Activated T-cell treated with anti-CD3 and anti-CD28 coated beads, Interleukin-2, amount 50 U/mL, for 1 hour (primary cell): ENCODE measurements around the gene ALOX15B.

Experiments used
- DNase-seq: peaks from one replicate; pipeline ENCODE4 v3.0.0-alpha.2; 2020

The ALOX15B gene, protein sequence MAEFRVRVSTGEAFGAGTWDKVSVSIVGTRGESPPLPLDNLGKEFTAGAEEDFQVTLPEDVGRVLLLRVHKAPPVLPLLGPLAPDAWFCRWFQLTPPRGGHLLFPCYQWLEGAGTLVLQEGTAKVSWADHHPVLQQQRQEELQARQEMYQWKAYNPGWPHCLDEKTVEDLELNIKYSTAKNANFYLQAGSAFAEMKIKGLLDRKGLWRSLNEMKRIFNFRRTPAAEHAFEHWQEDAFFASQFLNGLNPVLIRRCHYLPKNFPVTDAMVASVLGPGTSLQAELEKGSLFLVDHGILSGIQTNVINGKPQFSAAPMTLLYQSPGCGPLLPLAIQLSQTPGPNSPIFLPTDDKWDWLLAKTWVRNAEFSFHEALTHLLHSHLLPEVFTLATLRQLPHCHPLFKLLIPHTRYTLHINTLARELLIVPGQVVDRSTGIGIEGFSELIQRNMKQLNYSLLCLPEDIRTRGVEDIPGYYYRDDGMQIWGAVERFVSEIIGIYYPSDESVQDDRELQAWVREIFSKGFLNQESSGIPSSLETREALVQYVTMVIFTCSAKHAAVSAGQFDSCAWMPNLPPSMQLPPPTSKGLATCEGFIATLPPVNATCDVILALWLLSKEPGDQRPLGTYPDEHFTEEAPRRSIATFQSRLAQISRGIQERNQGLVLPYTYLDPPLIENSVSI

GRCh38 chr17:8038954-8039610, at the start of gene ALOX15B:
Gene ALOX15B (plus strand): TSS chr17:8039059. CDS start chr17:8039156, 97 bp downstream.
- no peak for DNase-seq

- peak; percentile 98 for DNase-seq
Measured at GRCh38 chr17:7989781-7990655, 48.8 kb upstream of the ALOX15B start.

DNA sequence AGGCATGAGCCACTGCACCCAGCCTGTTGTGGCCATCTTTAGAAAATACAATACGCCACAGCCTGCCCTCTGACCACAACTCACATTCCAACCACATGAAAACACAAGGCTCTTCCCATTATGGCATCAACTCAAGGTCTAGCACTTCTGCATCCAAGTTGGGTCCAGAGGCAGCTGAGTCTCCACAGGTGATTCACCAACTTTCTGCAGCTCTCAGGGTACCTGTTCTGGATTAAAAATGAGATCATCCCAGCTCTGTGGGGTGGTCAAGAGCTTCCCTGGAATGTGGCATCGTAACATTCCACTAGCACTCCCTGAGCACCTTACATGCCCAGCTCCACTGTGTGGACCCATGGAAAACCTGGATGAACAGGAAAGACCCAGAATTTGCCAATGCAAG, 46.3 kb upstream of the ALOX15B start:
- DNase-seq = no peak

GRCh38 chr17:7992924-7993323, 45.9 kb upstream of the ALOX15B start:
- no peak for DNase-seq

GRCh38 chr17:7993972-7994589, 44.8 kb upstream of the ALOX15B start:
- no peak for DNase-seq

DNA sequence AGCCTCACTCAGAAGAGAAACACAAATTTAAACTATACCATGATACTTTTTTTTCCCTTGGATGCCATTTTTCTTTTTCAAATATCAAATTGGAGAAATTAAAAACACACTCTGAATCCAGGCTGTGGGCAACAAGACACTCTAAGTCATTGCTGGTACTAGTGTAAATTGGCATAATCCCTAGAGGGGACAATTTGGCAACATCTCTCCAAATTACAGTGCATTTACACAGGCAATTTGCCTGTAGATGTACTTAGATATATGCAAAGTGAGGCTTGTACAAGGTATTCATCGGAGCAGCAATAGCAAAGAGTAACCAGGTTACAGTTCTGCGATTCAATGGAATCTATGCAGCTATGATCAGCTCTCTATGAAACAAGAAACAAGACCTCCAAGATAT, 43.1 kb upstream of the ALOX15B start:
- no peak for DNase-seq

DNA sequence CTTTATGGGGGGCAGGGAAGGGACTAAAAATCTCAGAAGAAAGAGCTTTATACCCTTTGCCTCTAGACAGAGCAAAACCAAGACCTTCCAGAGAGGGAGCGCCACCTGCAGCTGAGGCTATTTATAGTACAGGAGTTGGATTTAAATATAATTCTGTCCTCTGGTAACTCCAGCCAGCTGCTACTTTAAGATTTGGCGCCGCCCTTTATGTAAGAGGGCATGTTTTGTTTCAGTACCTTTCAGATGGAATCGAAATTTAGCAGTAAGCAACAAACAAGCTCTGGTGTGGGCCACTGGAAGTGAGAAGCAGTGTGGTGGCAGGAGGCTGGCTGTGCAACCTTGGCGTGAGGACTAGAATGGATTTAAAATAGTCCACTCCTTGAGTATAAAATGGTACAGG, 41.7 kb upstream of the ALOX15B start:
- no peak for DNase-seq

- DNase-seq = no peak
Measured at GRCh38 chr17:8001976-8002720, 36.7 kb upstream of the ALOX15B start, which contains the start of gene GUCY2D. Gene GUCY2D (plus strand): TSS chr17:8002615. CDS start chr17:8003048, 433 bp downstream.

GRCh38 chr17:8002721-8003593, 35.9 kb upstream of the ALOX15B start:
- no peak for DNase-seq

GRCh38 chr17:8003594-8004181, 35.2 kb upstream of the ALOX15B start:
- no peak for DNase-seq

DNA sequence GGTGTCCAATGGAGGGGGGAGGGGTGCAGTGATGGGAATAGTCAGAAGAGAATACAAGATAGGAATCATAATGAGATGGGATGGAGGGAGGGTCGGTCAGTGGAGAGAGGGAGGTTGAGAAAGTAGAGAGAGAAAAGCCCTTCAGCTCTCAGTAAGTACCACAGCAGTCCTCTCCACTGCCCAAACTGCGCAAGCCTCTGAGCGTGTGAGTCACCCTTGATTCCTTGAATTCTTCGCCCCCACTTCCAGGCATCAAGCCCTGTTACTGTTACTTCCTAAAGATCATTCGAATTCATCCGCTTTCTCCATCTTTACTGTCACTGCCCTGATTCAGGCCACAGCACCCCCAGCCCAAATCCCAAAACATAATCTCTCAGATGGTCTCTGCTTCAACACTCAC, 34.0 kb upstream of the ALOX15B start:
- no peak for DNase-seq

DNA sequence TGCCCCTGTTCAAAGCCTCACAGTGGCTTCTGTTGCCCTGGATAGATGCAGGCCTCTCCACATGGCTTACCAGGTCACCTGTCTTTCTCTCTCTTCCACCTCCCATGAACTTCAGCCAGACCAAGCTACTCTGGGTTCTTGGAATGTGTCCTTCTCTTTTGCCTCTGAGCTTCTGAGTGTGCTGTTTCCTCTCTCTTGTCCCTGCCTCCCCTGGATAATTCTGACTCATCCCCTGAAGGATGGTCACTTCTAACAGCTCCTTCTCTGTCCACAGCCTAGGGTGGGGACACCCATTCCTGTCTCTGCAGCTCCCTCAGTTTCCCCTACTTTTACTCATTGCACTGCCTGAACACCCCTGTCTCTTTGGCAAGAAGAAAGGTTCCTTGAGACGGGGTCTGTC, 33.5 kb upstream of the ALOX15B start:
- no peak for DNase-seq

GRCh38 chr17:8005967-8006730, 32.7 kb upstream of the ALOX15B start:
- no peak for DNase-seq

- no peak for DNase-seq
Measured at GRCh38 chr17:8006836-8007680, 31.8 kb upstream of the ALOX15B start.

- no peak for DNase-seq
Measured at GRCh38 chr17:8007836-8008235, 31.0 kb upstream of the ALOX15B start.

DNA sequence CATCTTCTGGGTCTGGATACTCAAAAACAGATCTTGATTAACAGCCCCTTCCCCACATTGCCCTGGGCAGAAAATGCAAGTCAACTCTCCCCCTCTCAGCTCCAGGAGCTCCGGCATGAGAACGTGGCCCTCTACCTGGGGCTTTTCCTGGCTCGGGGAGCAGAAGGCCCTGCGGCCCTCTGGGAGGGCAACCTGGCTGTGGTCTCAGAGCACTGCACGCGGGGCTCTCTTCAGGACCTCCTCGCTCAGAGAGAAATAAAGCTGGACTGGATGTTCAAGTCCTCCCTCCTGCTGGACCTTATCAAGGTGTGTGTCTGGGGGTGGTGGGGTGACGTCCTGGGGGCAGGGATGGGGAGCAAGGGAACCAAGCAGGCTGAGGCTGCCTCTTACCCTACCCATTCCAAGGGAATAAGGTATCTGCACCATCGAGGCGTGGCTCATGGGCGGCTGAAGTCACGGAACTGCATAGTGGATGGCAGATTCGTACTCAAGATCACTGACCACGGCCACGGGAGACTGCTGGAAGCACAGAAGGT, 26.7 kb upstream of the ALOX15B start:
- no peak for DNase-seq

DNA sequence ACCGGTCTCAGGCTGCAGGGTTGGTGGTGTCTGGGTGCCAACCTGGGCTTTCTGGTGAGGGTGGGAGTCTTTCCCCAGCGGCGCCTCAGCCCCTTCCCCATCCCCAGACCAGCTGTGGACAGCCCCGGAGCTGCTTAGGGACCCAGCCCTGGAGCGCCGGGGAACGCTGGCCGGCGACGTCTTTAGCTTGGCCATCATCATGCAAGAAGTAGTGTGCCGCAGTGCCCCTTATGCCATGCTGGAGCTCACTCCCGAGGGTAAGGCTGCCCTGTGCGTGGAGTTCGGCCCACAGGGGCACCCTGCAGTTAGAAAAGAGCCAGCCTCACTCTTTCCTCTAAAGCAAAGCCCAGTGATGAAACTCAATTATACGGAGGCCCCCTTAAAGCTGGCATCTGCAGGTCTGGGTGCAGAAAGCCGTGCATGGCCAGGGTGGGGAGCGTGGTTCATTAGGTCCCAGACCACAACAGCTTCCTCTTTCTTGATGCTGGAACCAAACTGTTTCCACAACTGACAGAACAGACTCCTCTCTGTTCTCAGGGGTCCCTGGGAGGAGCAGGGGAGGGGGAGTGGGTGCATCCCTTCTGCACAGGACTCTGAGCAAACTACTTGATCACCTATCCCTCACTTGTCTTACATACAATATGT, 25.7 kb upstream of the ALOX15B start:
- no peak for DNase-seq
